Measurements from ENCODE around the gene NR1H3.
"Not testable (repeated sequence)": the region's sequence is repeated elsewhere in the genome, so short reads cannot be mapped to it uniquely, and the experiment has no call there.

Gene NR1H3

DNA sequence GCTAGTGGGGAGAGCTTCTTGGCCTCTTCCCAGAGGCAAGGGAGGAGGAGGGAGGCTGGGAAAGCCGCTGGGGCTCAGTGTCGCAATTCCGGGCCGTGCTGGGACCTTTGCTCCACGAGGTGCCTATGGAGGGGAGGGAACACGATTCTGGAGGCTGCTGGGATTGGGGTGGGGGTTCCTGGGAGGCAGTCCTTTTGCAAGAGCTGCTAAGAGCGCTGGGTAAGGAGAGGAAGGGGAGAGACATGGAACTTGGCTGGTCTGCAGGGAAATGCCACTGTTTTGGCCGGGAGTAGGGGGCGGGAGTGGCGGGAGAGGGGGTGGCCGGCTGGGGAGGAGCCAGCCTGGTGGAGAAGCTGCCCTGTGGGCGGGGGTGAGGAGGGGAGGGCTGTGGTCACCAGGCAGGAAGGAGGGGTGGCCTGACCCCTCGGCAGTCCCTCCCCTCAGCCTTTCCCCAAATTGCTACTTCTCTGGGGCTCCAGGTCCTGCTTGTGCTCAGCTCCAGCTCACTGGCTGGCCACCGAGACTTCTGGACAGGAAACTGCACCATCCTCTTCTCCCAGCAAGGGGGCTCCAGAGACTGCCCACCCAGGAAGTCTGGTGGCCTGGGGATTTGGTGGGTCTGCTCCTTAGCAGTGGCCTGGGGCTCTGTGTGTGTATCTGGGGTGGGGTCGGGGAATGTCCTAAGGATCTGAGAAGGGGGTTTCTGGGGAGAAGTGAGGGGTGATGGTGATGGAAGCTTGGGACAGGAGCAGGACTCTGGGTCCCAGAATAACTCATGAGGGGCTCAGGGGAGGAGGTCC is at the start of gene NR1H3:
TSS of gene NR1H3 (plus strand) at position 480 of the 800 bp plus-strand sequence. CDS start 1,221 bp downstream, outside the sequence.
- no peak for TF ChIP-seq JUND (IDR thresholded peaks at IDR 0.05; ENCODE audit: low read depth)
- peak; percentile 45 to 62 for DNase-seq (ENCODE audit: low read depth in 1 of 2, low spot score in 1 of 2)
- in situ Hi-C loops (cut with HindIII; ENCODE audit: low pct_unique_long_range_greater_than_20kb, low sequenced_read_pairs) = no loop called here

GRCh38 chr11:47208008-47208552 is 49.7 kb upstream of the NR1H3 start:
- in situ Hi-C loops (cut with HindIII; ENCODE audit: low pct_unique_long_range_greater_than_20kb, low sequenced_read_pairs); DNase-seq (ENCODE audit: low read depth in 1 of 2, low spot score in 1 of 2): not testable (repeated sequence)

- DNase-seq (ENCODE audit: low read depth in 1 of 2, low spot score in 1 of 2) = no peak
- in situ Hi-C loops (cut with HindIII; ENCODE audit: low pct_unique_long_range_greater_than_20kb, low sequenced_read_pairs) = no loop called here
- TF ChIP-seq JUND (IDR thresholded peaks at IDR 0.05; ENCODE audit: low read depth) = no peak
Observed at GRCh38 chr11:47208628-47209027, 49.2 kb upstream of the NR1H3 start.

GRCh38 chr11:47212938-47213337 is 44.9 kb upstream of the NR1H3 start:
- DNase-seq (ENCODE audit: low read depth in 1 of 2, low spot score in 1 of 2) = peak; percentile 61 to 95
- in situ Hi-C loops (cut with HindIII; ENCODE audit: low pct_unique_long_range_greater_than_20kb, low sequenced_read_pairs) = no loop called here
- no peak for TF ChIP-seq JUND (IDR thresholded peaks at IDR 0.05; ENCODE audit: low read depth)

GRCh38 chr11:47213950-47214565 is 43.7 kb upstream of the NR1H3 start:
- no peak for TF ChIP-seq JUND (IDR thresholded peaks at IDR 0.05; ENCODE audit: low read depth)
- in situ Hi-C loops (cut with HindIII; ENCODE audit: low pct_unique_long_range_greater_than_20kb, low sequenced_read_pairs) = no loop called here
- DNase-seq (ENCODE audit: low read depth in 1 of 2, low spot score in 1 of 2) = peak; percentile 92 to 98

- no peak for TF ChIP-seq JUND (IDR thresholded peaks at IDR 0.05; ENCODE audit: low read depth)
- DNase-seq (ENCODE audit: low read depth in 1 of 2, low spot score in 1 of 2) = peak; percentile 50 to 86
- in situ Hi-C loops (cut with HindIII; ENCODE audit: low pct_unique_long_range_greater_than_20kb, low sequenced_read_pairs) = no loop called here
Observed at GRCh38 chr11:47215366-47215910, 42.4 kb upstream of the NR1H3 start.

DNA sequence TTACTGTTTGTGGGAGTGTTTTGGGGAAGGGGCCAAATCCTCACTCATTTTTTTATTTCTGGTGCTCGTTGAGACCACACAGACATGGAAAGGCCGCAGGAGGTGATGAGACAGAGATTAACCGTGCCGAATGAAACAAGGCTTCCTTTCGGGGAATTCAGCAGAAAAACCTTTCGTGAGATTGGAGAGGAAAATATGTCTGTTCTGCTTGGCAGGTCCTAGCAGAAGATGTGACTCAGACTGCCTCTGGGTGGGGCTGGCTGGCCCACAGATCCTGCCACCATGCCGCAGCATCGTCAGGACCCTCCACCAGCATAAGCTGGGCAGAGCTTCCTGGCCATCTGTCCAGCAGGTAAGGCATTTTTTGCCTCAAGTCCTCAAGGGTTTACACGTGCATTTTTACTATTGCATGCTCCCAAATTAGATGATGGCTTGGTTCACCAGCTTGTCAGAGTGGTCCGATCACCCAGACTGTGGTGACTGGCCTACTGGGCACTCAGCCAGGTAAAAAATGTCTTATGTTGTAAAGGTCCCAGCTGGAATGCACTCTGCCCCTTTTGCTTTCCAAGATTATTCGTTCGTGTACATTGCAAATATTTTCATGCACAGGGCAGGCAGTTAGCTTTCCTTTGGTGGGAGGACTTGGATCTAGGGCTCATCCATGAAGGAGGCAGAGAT is 41.5 kb upstream of the NR1H3 start:
- TF ChIP-seq JUND (IDR thresholded peaks at IDR 0.05; ENCODE audit: low read depth) = no peak
- DNase-seq (ENCODE audit: low read depth in 1 of 2, low spot score in 1 of 2) = peak in 1 of 2 experiments; percentile 58
- in situ Hi-C loops (cut with HindIII; ENCODE audit: low pct_unique_long_range_greater_than_20kb, low sequenced_read_pairs) = no loop called here

- no peak for DNase-seq (ENCODE audit: low read depth in 1 of 2, low spot score in 1 of 2)
- in situ Hi-C loops (cut with HindIII; ENCODE audit: low pct_unique_long_range_greater_than_20kb, low sequenced_read_pairs) = no loop called here
- TF ChIP-seq JUND (IDR thresholded peaks at IDR 0.05; ENCODE audit: low read depth) = no peak
Observed at GRCh38 chr11:47220401-47220821, 37.4 kb upstream of the NR1H3 start.

DNA sequence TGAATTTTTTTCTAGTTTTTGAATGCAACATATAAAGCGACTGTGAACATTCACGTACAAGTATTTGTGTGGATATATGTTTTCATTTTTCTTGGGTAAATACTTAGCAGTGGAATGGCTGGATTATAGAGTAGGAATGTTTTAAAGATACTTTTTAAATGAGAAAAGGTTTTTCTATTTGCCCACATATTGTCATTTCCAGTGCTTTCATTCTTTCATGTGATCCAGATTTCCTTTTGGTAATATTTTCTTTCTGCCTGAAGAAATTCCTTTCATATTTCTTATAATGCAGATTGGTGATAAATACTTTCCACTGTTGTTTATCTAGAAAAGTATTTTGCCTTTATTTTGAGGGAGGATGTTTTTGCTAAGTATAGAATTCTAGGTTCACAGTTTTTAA is 35.1 kb upstream of the NR1H3 start:
- DNase-seq (ENCODE audit: low read depth in 1 of 2, low spot score in 1 of 2) = no peak
- in situ Hi-C loops (cut with HindIII; ENCODE audit: low pct_unique_long_range_greater_than_20kb, low sequenced_read_pairs) = no loop called here
- no peak for TF ChIP-seq JUND (IDR thresholded peaks at IDR 0.05; ENCODE audit: low read depth)

DNA sequence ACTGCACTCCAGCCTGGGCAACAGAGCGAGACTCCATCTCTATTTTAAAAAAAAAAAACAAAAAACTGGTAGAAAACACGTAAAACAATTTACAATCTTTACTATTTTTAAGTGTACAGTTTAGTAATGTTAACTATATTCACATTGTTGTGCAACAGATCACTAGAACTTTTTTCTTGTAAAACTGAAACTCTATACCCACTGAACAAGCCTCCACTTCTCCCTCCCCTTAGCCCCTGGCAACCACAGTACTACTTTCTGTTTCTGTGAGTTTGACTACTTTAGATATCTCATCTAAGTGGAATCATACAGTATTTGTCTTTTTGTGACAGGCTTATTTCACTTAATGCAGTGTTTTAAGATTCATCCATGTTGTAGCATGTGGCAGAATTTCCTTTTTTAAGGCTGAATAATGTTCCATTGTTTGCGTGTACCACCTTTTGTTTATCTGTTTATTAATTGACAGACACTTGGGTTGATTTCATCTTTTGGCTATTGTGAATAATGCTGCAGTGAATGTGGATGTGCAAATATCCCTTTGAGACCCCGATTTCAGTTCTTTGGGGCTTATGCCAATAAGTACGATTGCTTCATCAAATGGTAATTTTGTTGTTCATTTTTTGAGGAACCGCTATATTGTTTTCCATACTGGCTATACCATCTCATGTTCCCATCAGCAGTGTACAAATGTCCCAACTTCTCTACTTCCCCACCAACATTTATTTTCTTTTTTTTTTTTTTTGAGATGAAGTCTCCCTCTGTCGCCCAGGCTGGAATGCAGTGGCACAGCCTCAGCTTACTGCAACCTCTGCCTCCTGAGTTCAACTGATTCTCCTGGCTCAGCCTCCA is 32.0 kb upstream of the NR1H3 start:
- DNase-seq (ENCODE audit: low read depth in 1 of 2, low spot score in 1 of 2) = no peak
- no peak for TF ChIP-seq JUND (IDR thresholded peaks at IDR 0.05; ENCODE audit: low read depth)
- in situ Hi-C loops (cut with HindIII; ENCODE audit: low pct_unique_long_range_greater_than_20kb, low sequenced_read_pairs) = no loop called here

- no peak for DNase-seq (ENCODE audit: low read depth in 1 of 2, low spot score in 1 of 2)
- in situ Hi-C loops (cut with HindIII; ENCODE audit: low pct_unique_long_range_greater_than_20kb, low sequenced_read_pairs) = no loop called here
- no peak for TF ChIP-seq JUND (IDR thresholded peaks at IDR 0.05; ENCODE audit: low read depth)
Observed at GRCh38 chr11:47229161-47229560, 28.6 kb upstream of the NR1H3 start.

- in situ Hi-C loops (cut with HindIII; ENCODE audit: low pct_unique_long_range_greater_than_20kb, low sequenced_read_pairs) = no loop called here
- DNase-seq (ENCODE audit: low read depth in 1 of 2, low spot score in 1 of 2) = no peak
- TF ChIP-seq JUND (IDR thresholded peaks at IDR 0.05; ENCODE audit: low read depth) = no peak
Observed at GRCh38 chr11:47233051-47233450, 24.7 kb upstream of the NR1H3 start.

All from T47D (cell line).